Keratinocyte (primary cell): ENCODE measurements around the gene KRTAP19-6. TPM values are rescaled to one million over a fixed set of nuclear protein-coding genes. Genes with fewer than 3 reads are reported as not detected.

ENCODE experiments used
- DNase-seq: peaks from one replicate; pipeline ENCODE4 v3.0.0-alpha.2; 2011; ENCODE audit warnings: low read depth, missing footprints, low spot score
- FAIRE-seq: peaks from 2 replicates; lab custom pipeline; 2011; peaks lifted over from hg19 to GRCh38; lab: Jason Lieb, UNC
- H2AFZ ChIP-seq: 2 replicates; pipeline ENCODE4 v1.6.0; 2012; ENCODE audit warnings: low read length, control low read depth, inconsistent platforms; ENCODE audit not compliant: control insufficient read depth
- H3K27ac ChIP-seq: 2 replicates; pipeline ENCODE4 v1.5.1; 2011; ENCODE audit warnings: low read length; ENCODE audit not compliant: control insufficient read depth, insufficient read depth
- H3K27me3 ChIP-seq: 3 replicates; pipeline ENCODE4 v1.6.0; 2011; ENCODE audit warnings: low read length; ENCODE audit not compliant: control insufficient read depth, insufficient read depth; ENCODE audit errors: extremely low read depth
- H3K36me3 ChIP-seq, 2 experiments: 2 replicates in 1 of 2; 3 replicates in 1 of 2; pipeline ENCODE4 v1.5.1; 2011; ENCODE audit warnings: low read length in 2 of 2, mild to moderate bottlenecking in 1 of 2; ENCODE audit not compliant: control insufficient read depth in 2 of 2, insufficient read depth in 2 of 2; ENCODE audit errors: extremely low read depth in 1 of 2
- H3K4me1 ChIP-seq: 3 replicates; pipeline ENCODE4 v1.5.1; 2011; ENCODE audit warnings: low read length; ENCODE audit not compliant: control insufficient read depth, insufficient read depth; ENCODE audit errors: extremely low read depth
- H3K4me2 ChIP-seq: 3 replicates; pipeline ENCODE4 v1.6.0; 2011; ENCODE audit warnings: low read depth, low read length; ENCODE audit not compliant: control insufficient read depth, insufficient read depth; ENCODE audit errors: extremely low read depth
- H3K4me3 ChIP-seq, 3 experiments: fragments of 200-600 bp in 1 of 3; sonication (generic) in 1 of 3; 2 replicates in 2 of 3; 3 replicates in 1 of 3; pipeline ENCODE4 v1.5.1; 2011 to 2016; ENCODE audit warnings: low read length in 3 of 3, mild to moderate bottlenecking in 3 of 3, control low read depth in 2 of 3, inconsistent platforms in 1 of 3, low read depth in 1 of 3, mixed read lengths in 1 of 3, mixed run types in 1 of 3, moderate library complexity in 1 of 3; ENCODE audit not compliant: control insufficient read depth in 2 of 3, insufficient read depth in 2 of 3; ENCODE audit errors: extremely low read depth in 1 of 3
- H3K79me2 ChIP-seq: 2 replicates; pipeline ENCODE4 v1.6.0; 2012; ENCODE audit warnings: low read length; ENCODE audit not compliant: control insufficient read depth, insufficient read depth
- H3K9ac ChIP-seq: 3 replicates; pipeline ENCODE4 v1.6.0; 2011; ENCODE audit warnings: low read length; ENCODE audit not compliant: control insufficient read depth, insufficient read depth; ENCODE audit errors: extremely low read depth
- H3K9me1 ChIP-seq: 3 replicates; pipeline ENCODE4 v1.6.0; 2011; ENCODE audit warnings: low read length; ENCODE audit not compliant: control insufficient read depth, insufficient read depth; ENCODE audit errors: extremely low read depth
- H3K9me3 ChIP-seq: 2 replicates; pipeline ENCODE4 v1.5.1; 2012; ENCODE audit warnings: low read depth, low read length; ENCODE audit not compliant: control insufficient read depth
- H4K20me1 ChIP-seq: 3 replicates; pipeline ENCODE4 v1.6.0; 2011; ENCODE audit warnings: low read length; ENCODE audit not compliant: control insufficient read depth, insufficient read depth; ENCODE audit errors: extremely low read depth
- EZH2 ChIP-seq: IDR thresholded peaks from one replicate; pipeline ENCODE4 v1.6.1; 2012; ENCODE audit warnings: inconsistent platforms, mild to moderate bottlenecking, low read length, moderate library complexity
- dilution Hi-C: fragments of 300-500 bp; cut with MboI; formaldehyde crosslinking; loops from one replicate; pipeline ENCODE4 v1.7.0; 2020; ENCODE audit warnings: low sequenced_read_pairs; ENCODE audit not compliant: extremely low pct_ligation_motif_present
- polyA plus RNA-seq, 5 experiments: library from polyadenylated mRNA; depleted of rRNA in 3 of 5; stranded (reverse) in 3 of 5; stranded (forward) in 1 of 5; unstranded in 1 of 5; fragments of >200 nt; gene quantifications; 1 replicate in 1 of 5; 2 replicates in 3 of 5; 3 replicates in 1 of 5; pipeline versions ENCODE4 v1.2.1 to v1.2.3, GENCODE V29; 2011 to 2012; ENCODE audit warnings: missing spikeins in 2 of 5, low read depth in 1 of 5, low replicate concordance in 1 of 5
- TF ChIP-seq, protein P1 (sequence below), 3 experiments: IDR thresholded peaks in 1 of 3; conservative IDR thresholded peaks in 1 of 3; optimal IDR thresholded peaks in 1 of 3; 2 replicates in 2 of 3; 3 replicates in 1 of 3; pipeline versions ENCODE3 to v1.5.1; 2011; ENCODE audit warnings: low read length in 3 of 3, mild to moderate bottlenecking in 3 of 3, moderate library complexity in 2 of 3, control low read depth in 1 of 3, inconsistent platforms in 1 of 3; ENCODE audit not compliant: insufficient read depth in 2 of 3; ENCODE audit errors: extremely low read depth in 1 of 3

KRTAP19-6 gene
- polyA plus RNA-seq, 1 donor (not counting 4 experiments of a cell fraction or from before 2014, with no cell fraction given), result not detected

GRCh38 chr21:30561264-30561895 is 19.7 kb upstream of the KRTAP19-6 start, which contains the start of gene KRTAP19-7:
Gene KRTAP19-7 (minus strand): TSS chr21:30561314. CDS start chr21:30561289, 25 bp downstream.
- no peaks in the 10 kb centered on the region for H4K20me1 ChIP-seq
- no peaks in the 10 kb centered on the region for H3K27me3 ChIP-seq
- no peak within 1 kb of the TSS for H2AFZ ChIP-seq
- no peaks in the 10 kb centered on the region for H3K9me1 ChIP-seq
- no peaks in the 10 kb centered on the region for H3K4me1 ChIP-seq
- no peak within 1 kb of the TSS for H3K4me3 ChIP-seq
- H3K27ac ChIP-seq, result no peak within 1 kb of the TSS
- dilution Hi-C loops, result no loop called here
- no peaks in the 10 kb centered on the region for H3K79me2 ChIP-seq
- no peak within 1 kb of the TSS for H3K9ac ChIP-seq
- no peak for TF ChIP-seq EZH2
- TF ChIP-seq, protein P1, sequence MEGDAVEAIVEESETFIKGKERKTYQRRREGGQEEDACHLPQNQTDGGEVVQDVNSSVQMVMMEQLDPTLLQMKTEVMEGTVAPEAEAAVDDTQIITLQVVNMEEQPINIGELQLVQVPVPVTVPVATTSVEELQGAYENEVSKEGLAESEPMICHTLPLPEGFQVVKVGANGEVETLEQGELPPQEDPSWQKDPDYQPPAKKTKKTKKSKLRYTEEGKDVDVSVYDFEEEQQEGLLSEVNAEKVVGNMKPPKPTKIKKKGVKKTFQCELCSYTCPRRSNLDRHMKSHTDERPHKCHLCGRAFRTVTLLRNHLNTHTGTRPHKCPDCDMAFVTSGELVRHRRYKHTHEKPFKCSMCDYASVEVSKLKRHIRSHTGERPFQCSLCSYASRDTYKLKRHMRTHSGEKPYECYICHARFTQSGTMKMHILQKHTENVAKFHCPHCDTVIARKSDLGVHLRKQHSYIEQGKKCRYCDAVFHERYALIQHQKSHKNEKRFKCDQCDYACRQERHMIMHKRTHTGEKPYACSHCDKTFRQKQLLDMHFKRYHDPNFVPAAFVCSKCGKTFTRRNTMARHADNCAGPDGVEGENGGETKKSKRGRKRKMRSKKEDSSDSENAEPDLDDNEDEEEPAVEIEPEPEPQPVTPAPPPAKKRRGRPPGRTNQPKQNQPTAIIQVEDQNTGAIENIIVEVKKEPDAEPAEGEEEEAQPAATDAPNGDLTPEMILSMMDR (optimal IDR thresholded peaks at IDR 0.05 in 1 of 3, IDR thresholded peaks at IDR 0.05 in 1 of 3, conservative IDR thresholded peaks at IDR 0.05 in 1 of 3; ENCODE audit: extremely low read depth in 1 of 3, insufficient read depth in 2 of 3, low read length in 3 of 3), result no peak
- no peak for DNase-seq
- H3K4me2 ChIP-seq, result no peak within 1 kb of the TSS
- no peaks in the 10 kb centered on the region for H3K36me3 ChIP-seq
- H3K9me3 ChIP-seq, result no peaks in the 10 kb centered on the region
- FAIRE-seq, result no peak

DNA sequence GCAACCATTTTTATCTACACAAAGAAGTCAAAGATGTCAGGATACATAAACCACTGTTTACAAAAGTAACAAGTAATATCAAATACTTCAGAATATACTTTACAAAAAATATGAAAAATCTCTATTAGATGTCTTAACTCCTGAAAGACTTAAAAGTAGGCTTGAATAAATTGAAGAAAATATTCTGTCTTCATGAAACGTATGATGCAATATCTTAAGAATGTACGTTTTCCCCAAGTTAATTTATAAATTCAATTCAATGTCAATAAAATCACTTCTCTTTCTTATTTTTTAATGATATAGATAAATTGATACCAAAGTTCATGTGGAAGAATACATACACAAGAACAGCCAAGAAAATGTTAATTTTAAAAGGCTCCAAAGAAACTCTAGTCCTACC is 13.4 kb upstream of the KRTAP19-6 start:
- Histone ChIP-seq H3K36me3 (no peaks in the 10 kb centered on the region), H4K20me1 (no peaks in the 10 kb centered on the region), H3K9me1 (no peaks in the 10 kb centered on the region), H3K79me2 (no peaks in the 10 kb centered on the region), H3K9me3 (no peaks in the 10 kb centered on the region), H3K9ac (no peak overlapping the region), H3K27me3 (no peaks in the 10 kb centered on the region), H3K4me3 (no peak overlapping the region), H3K4me2 (no peak overlapping the region), H3K27ac (no peak overlapping the region), H2AFZ (no peak overlapping the region), H3K4me1 (no peaks in the 10 kb centered on the region)
- DNase-seq, result no peak
- TF ChIP-seq, protein P1 (optimal IDR thresholded peaks at IDR 0.05 in 1 of 3, IDR thresholded peaks at IDR 0.05 in 1 of 3, conservative IDR thresholded peaks at IDR 0.05 in 1 of 3; ENCODE audit: extremely low read depth in 1 of 3, insufficient read depth in 2 of 3, low read length in 3 of 3), result no peak
- no peak for TF ChIP-seq EZH2
- FAIRE-seq, result no peak
- dilution Hi-C loops, result no loop called here
